ENCODE results near the gene HDAC8. TPM values are rescaled to one million over a fixed set of nuclear protein-coding genes. Genes with fewer than 3 reads are reported as not detected.

The HDAC8 gene
- polyA plus RNA-seq, 2 of the 4 experiments (the other 2 are of a cell fraction): 28.7 to 38.3 TPM

DNA sequence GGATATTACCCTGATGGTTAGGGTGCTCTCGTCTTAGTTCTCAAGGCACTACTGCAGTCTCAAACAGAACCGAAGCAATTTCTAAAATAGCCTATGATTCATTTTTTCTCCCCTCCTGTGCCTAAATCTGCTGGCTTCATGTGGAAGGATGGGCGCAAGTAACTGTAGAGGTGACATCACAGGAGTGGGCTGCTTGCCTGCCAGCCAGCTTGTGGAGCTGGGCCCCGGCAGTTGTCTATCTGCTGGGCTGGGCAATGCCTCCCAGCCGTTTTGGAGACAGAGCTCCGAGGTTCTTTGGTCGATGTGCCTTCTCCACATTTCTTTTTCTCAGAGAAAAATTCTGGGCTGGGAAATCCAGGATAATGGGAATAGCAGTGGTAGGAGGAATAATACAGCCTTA lies 232.6 kb downstream of the HDAC8 start:
- POLR2A ChIA-PET: no interaction called here

DNA sequence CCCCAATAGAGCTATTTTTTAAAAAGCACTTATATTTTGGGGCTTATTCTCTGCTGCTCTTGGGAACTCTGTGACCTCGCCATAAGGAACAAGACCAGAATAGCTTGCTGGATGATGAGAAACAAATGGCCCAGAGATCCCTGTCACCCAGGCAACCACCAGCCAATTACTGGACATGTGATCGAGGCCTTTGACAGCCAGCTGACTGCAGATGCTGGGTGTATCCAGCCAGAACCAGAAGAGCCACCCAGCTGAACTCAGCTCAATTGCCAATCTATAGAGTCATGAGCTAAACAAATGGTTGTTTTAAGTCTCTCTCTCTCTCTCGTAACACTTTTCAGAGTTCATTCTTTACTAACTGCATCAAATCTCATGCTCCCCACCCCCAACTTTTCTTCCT lies 242.5 kb downstream of the HDAC8 start:
- no peaks in the 10 kb centered on the region for H3K4me1 ChIP-seq
- no peak for TF ChIP-seq RFX5 (IDR thresholded peaks at IDR 0.05)
- TF ChIP-seq, protein P1, sequence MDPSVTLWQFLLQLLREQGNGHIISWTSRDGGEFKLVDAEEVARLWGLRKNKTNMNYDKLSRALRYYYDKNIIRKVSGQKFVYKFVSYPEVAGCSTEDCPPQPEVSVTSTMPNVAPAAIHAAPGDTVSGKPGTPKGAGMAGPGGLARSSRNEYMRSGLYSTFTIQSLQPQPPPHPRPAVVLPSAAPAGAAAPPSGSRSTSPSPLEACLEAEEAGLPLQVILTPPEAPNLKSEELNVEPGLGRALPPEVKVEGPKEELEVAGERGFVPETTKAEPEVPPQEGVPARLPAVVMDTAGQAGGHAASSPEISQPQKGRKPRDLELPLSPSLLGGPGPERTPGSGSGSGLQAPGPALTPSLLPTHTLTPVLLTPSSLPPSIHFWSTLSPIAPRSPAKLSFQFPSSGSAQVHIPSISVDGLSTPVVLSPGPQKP (IDR thresholded peaks at IDR 0.05; ENCODE audit: low read depth, low read length): no peak
- TF ChIP-seq JUN (IDR thresholded peaks at IDR 0.05): no peak
- no peak for TF ChIP-seq RARB (CRISPR knock-in tag; IDR thresholded peaks at IDR 0.05)
- TF ChIP-seq CHD2 (IDR thresholded peaks at IDR 0.05; ENCODE audit: low read length, partially characterized antibody): no peak
- ChIA-PET CTCF (no interaction called here), POLR2A (no interaction called here)
- H3K4me3 ChIP-seq: no peak overlapping the region
- no peaks in the 10 kb centered on the region for H3K9me3 ChIP-seq
- FAIRE-seq: no peak
- H3K4me2 ChIP-seq: no peak overlapping the region
- no peak for ATAC-seq
- no peak overlapping the region for H3K27ac ChIP-seq
- WGBS (ENCODE audit: missing lambda C conversion rate): 97% methylated on average over 3 of the region's 3 CpGs
- no peak for DNase-seq (ENCODE audit: low read depth in 1 of 2, low spot score in 1 of 2)

More for the DNA sequence above, 232.6 kb downstream of the HDAC8 start:
- FAIRE-seq: no peak
- TF ChIP-seq, protein P2, sequence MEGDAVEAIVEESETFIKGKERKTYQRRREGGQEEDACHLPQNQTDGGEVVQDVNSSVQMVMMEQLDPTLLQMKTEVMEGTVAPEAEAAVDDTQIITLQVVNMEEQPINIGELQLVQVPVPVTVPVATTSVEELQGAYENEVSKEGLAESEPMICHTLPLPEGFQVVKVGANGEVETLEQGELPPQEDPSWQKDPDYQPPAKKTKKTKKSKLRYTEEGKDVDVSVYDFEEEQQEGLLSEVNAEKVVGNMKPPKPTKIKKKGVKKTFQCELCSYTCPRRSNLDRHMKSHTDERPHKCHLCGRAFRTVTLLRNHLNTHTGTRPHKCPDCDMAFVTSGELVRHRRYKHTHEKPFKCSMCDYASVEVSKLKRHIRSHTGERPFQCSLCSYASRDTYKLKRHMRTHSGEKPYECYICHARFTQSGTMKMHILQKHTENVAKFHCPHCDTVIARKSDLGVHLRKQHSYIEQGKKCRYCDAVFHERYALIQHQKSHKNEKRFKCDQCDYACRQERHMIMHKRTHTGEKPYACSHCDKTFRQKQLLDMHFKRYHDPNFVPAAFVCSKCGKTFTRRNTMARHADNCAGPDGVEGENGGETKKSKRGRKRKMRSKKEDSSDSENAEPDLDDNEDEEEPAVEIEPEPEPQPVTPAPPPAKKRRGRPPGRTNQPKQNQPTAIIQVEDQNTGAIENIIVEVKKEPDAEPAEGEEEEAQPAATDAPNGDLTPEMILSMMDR (IDR thresholded peaks at IDR 0.05): no peak
- TF ChIP-seq, protein P3, sequence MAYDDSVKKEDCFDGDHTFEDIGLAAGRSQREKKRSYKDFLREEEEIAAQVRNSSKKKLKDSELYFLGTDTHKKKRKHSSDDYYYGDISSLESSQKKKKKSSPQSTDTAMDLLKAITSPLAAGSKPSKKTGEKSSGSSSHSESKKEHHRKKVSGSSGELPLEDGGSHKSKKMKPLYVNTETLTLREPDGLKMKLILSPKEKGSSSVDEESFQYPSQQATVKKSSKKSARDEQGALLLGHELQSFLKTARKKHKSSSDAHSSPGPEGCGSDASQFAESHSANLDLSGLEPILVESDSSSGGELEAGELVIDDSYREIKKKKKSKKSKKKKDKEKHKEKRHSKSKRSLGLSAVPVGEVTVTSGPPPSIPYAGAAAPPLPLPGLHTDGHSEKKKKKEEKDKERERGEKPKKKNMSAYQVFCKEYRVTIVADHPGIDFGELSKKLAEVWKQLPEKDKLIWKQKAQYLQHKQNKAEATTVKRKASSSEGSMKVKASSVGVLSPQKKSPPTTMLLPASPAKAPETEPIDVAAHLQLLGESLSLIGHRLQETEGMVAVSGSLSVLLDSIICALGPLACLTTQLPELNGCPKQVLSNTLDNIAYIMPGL (CRISPR knock-in tag; IDR thresholded peaks at IDR 0.05; ENCODE audit: borderline replicate concordance): no peak
- TF ChIP-seq ZFP36 (IDR thresholded peaks at IDR 0.05; ENCODE audit: borderline replicate concordance, partially characterized antibody) (no peak), KDM1A (IDR thresholded peaks at IDR 0.05; ENCODE audit: low read depth) (no peak), POLR2A (IDR thresholded peaks at IDR 0.05; ENCODE audit: low read length) (no peak), JUNB (IDR thresholded peaks at IDR 0.05) (no peak), NFE2L2 (conservative IDR thresholded peaks at IDR 0.05; ENCODE audit: low read length) (no peak), HOXA7 (CRISPR knock-in tag; IDR thresholded peaks at IDR 0.05) (no peak), ZC3H11A (IDR thresholded peaks at IDR 0.05) (no peak), ZSCAN20 (CRISPR knock-in tag; IDR thresholded peaks at IDR 0.05) (no peak), KDM5A (IDR thresholded peaks at IDR 0.05) (no peak), RNF2 (IDR thresholded peaks at IDR 0.05; ENCODE audit: borderline replicate concordance, low read depth) (no peak), TP53 (CRISPR knock-in tag; IDR thresholded peaks at IDR 0.05) (no peak), CHD4 (IDR thresholded peaks at IDR 0.05; ENCODE audit: borderline replicate concordance) (no peak)
- TF ChIP-seq, protein P1 (IDR thresholded peaks at IDR 0.05; ENCODE audit: low read depth, low read length): no peak
- WGBS (ENCODE audit: missing lambda C conversion rate): 95% methylated on average over 7 of the region's 7 CpGs
- Histone ChIP-seq H3K4me2 (no peak overlapping the region), H3K27ac (no peak overlapping the region), H3K4me3 (no peak overlapping the region), H3K9me3 (no peaks in the 10 kb centered on the region), H3K4me1 (no peaks in the 10 kb centered on the region)
- no peak for ATAC-seq
- no peak for DNase-seq (ENCODE audit: low read depth in 1 of 2, low spot score in 1 of 2)
- CTCF ChIA-PET: no interaction called here

Measured in A549 (cell line).